Measurements from ENCODE around the gene SRD5A2. TPM values are rescaled to one million over a fixed set of nuclear protein-coding genes. Genes with fewer than 3 reads are reported as not detected.

SRD5A2 gene
- total and polyA plus RNA-seq, 2 donors from 2014 or later = 0.15 to 0.22 TPM

DNA sequence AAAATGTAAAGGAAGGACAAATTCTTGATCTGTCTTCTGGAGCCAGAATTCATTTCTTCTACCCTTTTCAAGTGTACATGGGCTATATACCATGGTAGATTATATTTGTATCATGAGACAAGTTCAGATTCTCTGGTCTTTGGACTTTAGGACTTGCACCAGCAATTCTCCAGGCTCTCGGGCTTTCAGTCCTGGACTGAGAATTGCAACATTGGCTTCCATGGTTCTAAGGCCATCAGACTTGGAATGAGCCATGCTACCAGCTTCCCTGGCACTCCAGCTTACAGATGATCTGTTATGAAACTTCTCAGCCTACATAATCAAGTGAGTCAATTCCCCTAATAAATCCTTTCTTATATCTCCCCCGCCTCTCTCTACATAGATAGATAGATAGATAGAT, 33.3 kb downstream of the SRD5A2 start:
- intact Hi-C loops (cut with DNase I) = no loop called here
- Histone ChIP-seq H3K27ac (ENCODE audit: low read depth in 2 of 2, low read length in 2 of 2) (no peak overlapping the region), H3K4me3 (ENCODE audit: low read length in 3 of 3) (no peak overlapping the region), H3K4me1 (ENCODE audit: control insufficient read depth in 2 of 3, insufficient read depth in 2 of 3, low read depth in 1 of 3, low read length in 3 of 3) (no peaks in the 10 kb centered on the region), H3K27me3 (ENCODE audit: control insufficient read depth, insufficient read depth, low read length) (no peaks in the 10 kb centered on the region), H3K9me3 (ENCODE audit: control insufficient read depth in 2 of 3, insufficient read depth in 1 of 3, low read length in 3 of 3) (peaks cover 0 to 19% (median 3%) of the 10 kb centered on the region in 3 donors), H3K36me3 (ENCODE audit: control insufficient read depth in 2 of 3, insufficient read depth in 3 of 3, low read length in 3 of 3) (no peaks in the 10 kb centered on the region), H3K9ac (ENCODE audit: low read length in 3 of 3) (no peak overlapping the region)
- DNase-seq = no peak
- TF ChIP-seq, protein P1, sequence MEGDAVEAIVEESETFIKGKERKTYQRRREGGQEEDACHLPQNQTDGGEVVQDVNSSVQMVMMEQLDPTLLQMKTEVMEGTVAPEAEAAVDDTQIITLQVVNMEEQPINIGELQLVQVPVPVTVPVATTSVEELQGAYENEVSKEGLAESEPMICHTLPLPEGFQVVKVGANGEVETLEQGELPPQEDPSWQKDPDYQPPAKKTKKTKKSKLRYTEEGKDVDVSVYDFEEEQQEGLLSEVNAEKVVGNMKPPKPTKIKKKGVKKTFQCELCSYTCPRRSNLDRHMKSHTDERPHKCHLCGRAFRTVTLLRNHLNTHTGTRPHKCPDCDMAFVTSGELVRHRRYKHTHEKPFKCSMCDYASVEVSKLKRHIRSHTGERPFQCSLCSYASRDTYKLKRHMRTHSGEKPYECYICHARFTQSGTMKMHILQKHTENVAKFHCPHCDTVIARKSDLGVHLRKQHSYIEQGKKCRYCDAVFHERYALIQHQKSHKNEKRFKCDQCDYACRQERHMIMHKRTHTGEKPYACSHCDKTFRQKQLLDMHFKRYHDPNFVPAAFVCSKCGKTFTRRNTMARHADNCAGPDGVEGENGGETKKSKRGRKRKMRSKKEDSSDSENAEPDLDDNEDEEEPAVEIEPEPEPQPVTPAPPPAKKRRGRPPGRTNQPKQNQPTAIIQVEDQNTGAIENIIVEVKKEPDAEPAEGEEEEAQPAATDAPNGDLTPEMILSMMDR (IDR thresholded peaks at IDR 0.05; ENCODE audit: borderline replicate concordance, extremely low read depth, insufficient read depth) = no peak
- no peak for FAIRE-seq

DNA sequence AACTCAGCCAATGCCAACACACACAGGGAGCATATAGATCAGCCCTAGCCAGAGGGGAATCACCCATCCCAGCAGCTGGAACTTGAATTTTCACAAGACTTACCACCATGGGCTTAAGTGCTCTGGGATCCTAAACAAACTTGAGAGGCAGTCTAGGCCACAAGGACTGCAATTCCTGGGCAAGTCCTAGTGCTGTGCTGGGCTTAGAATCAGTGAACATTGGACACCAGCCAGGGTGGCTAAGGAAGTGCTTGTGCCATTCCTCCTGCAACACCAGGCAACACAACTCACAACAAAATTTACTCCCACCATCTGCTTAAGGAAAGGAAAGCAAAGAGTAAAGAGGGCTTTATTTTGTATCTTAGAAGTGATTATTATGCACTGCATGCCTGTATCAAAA, 38.9 kb downstream of the SRD5A2 start:
- no peak for FAIRE-seq
- H3K36me3 ChIP-seq (ENCODE audit: control insufficient read depth in 2 of 3, insufficient read depth in 3 of 3, low read length in 3 of 3) = no peaks in the 10 kb centered on the region
- intact Hi-C loops (cut with DNase I) = no loop called here

DNA sequence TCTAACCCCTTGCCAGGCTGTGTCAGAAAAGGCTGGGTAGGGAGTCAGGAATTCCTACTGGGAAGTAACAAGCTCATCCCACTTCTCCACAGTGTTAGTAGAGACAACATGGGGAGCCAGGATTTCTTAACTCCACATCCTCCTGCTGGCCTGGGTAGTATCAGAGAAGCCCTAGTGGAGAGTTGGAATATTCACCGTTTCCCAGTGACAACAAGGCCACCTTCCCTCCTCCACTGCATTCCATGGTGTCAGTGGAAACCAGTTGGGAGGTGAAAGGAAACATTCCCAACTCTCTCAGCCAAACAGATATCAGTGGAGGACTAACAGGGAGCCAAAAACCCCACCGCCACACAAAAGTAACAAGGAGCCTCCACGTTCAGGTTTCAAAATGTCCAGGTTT, 41.2 kb downstream of the SRD5A2 start:
- no peak for FAIRE-seq

More for the DNA sequence above, 38.9 kb downstream of the SRD5A2 start:
- Histone ChIP-seq H3K27ac (ENCODE audit: low read depth in 2 of 2, low read length in 2 of 2) (no peak overlapping the region), H3K4me1 (ENCODE audit: control insufficient read depth in 2 of 3, insufficient read depth in 2 of 3, low read depth in 1 of 3, low read length in 3 of 3) (no peaks in the 10 kb centered on the region), H3K4me3 (ENCODE audit: low read length in 3 of 3) (no peak overlapping the region), H3K9me3 (ENCODE audit: control insufficient read depth in 2 of 3, insufficient read depth in 1 of 3, low read length in 3 of 3) (peaks cover 0 to 12% (median 0%) of the 10 kb centered on the region in 3 donors), H3K27me3 (ENCODE audit: control insufficient read depth, insufficient read depth, low read length) (no peaks in the 10 kb centered on the region), H3K9ac (ENCODE audit: low read length in 3 of 3) (no peak overlapping the region)
- TF ChIP-seq, protein P1 (IDR thresholded peaks at IDR 0.05; ENCODE audit: borderline replicate concordance, extremely low read depth, insufficient read depth) = no peak
- DNase-seq = no peak

More for the DNA sequence above, 41.2 kb downstream of the SRD5A2 start:
- H3K4me3 ChIP-seq (ENCODE audit: low read length in 3 of 3) = no peak overlapping the region
- no peaks in the 10 kb centered on the region for H3K36me3 ChIP-seq (ENCODE audit: control insufficient read depth in 2 of 3, insufficient read depth in 3 of 3, low read length in 3 of 3)
- no peaks in the 10 kb centered on the region for H3K4me1 ChIP-seq (ENCODE audit: control insufficient read depth in 2 of 3, insufficient read depth in 2 of 3, low read depth in 1 of 3, low read length in 3 of 3)
- intact Hi-C loops (cut with DNase I) = no loop called here
- H3K27me3 ChIP-seq (ENCODE audit: control insufficient read depth, insufficient read depth, low read length) = no peaks in the 10 kb centered on the region
- H3K27ac ChIP-seq (ENCODE audit: low read depth in 2 of 2, low read length in 2 of 2) = no peak overlapping the region
- TF ChIP-seq, protein P1 (IDR thresholded peaks at IDR 0.05; ENCODE audit: borderline replicate concordance, extremely low read depth, insufficient read depth) = no peak
- peaks cover 0 to 12% (median 0%) of the 10 kb centered on the region in 3 donors for H3K9me3 ChIP-seq (ENCODE audit: control insufficient read depth in 2 of 3, insufficient read depth in 1 of 3, low read length in 3 of 3)
- DNase-seq = no peak
- no peak overlapping the region for H3K9ac ChIP-seq (ENCODE audit: low read length in 3 of 3)

All from kidney (tissue), 14 donors.